ENCODE measurements around the gene CDK17. TPM values are rescaled to one million over a fixed set of nuclear protein-coding genes. Genes with fewer than 3 reads are reported as not detected.
"Not testable (repeated sequence)": the region's sequence is repeated elsewhere in the genome, so short reads cannot be mapped to it uniquely, and the experiment has no call there.

The CDK17 gene
- polyA plus RNA-seq, 3 donors from 2014 or later, result 27.2 to 64.0 (median 52.7) TPM

- Mint-ChIP-seq H3K27ac (peak overlapping the region in 1 of 6 donors; percentile 53), H3K9me3 (no peaks in the 10 kb centered on the region)
Observed at GRCh38 chr12:96409731-96410130, 9.5 kb upstream of the CDK17 start.

GRCh38 chr12:96408993-96409392 is 8.8 kb upstream of the CDK17 start:
- no peak overlapping the region for H3K4me3 Mint-ChIP-seq

More at GRCh38 chr12:96409731-96410130, 9.5 kb upstream of the CDK17 start:
- peaks cover 0 to 7% (median 0%) of the 10 kb centered on the region in 3 donors for H3K27me3 Mint-ChIP-seq (ENCODE audit: low read depth in 3 of 3)
- H3K4me1 Mint-ChIP-seq, result no peaks in the 10 kb centered on the region
- DNase-seq, result no peak
- H3K36me3 Mint-ChIP-seq, result peaks cover 0 to 3% (median 0%) of the 10 kb centered on the region in 3 donors
- no peak overlapping the region for H3K4me3 Mint-ChIP-seq

GRCh38 chr12:96407429-96408097 is 7.3 kb upstream of the CDK17 start:
- H3K4me3 Mint-ChIP-seq; H3K36me3 Mint-ChIP-seq; DNase-seq; H3K27me3 Mint-ChIP-seq (ENCODE audit: low read depth in 3 of 3); H3K4me1 Mint-ChIP-seq; H3K9me3 Mint-ChIP-seq; H3K27ac Mint-ChIP-seq: not testable (repeated sequence)

More at GRCh38 chr12:96408993-96409392, 8.8 kb upstream of the CDK17 start:
- H3K9me3 Mint-ChIP-seq, result no peaks in the 10 kb centered on the region
- no peak for DNase-seq
- peaks cover 0 to 7% (median 0%) of the 10 kb centered on the region in 3 donors for H3K27me3 Mint-ChIP-seq (ENCODE audit: low read depth in 3 of 3)
- peak overlapping the region in 1 of 6 donors; percentile 45 for H3K27ac Mint-ChIP-seq
- no peaks in the 10 kb centered on the region for H3K4me1 Mint-ChIP-seq
- H3K36me3 Mint-ChIP-seq, result peaks cover 0 to 3% (median 0%) of the 10 kb centered on the region in 3 donors

- Mint-ChIP-seq H3K4me1 (peaks cover 13 to 14% of the 10 kb centered on the region in 2 donors), H3K27ac (peak overlapping the region in 2 of 6 donors; percentile 8 to 32), H3K27me3 (ENCODE audit: low read depth in 3 of 3) (peaks cover 13 to 16% (median 15%) of the 10 kb centered on the region in 3 donors), H3K9me3 (no peaks in the 10 kb centered on the region), H3K4me3 (no peak overlapping the region), H3K36me3 (peaks cover 0 to 3% (median 0%) of the 10 kb centered on the region in 3 donors)
- DNase-seq, result no peak
Observed at GRCh38 chr12:96404696-96405095, 4.5 kb upstream of the CDK17 start.

GRCh38 chr12:96403870-96404269 is 3.6 kb upstream of the CDK17 start:
- Mint-ChIP-seq H3K4me1 (peaks cover 15 to 16% of the 10 kb centered on the region in 2 donors), H3K36me3 (peaks cover 0 to 3% (median 0%) of the 10 kb centered on the region in 3 donors), H3K27ac (no peak overlapping the region), H3K27me3 (ENCODE audit: low read depth in 3 of 3) (peaks cover 21 to 25% (median 23%) of the 10 kb centered on the region in 3 donors), H3K4me3 (no peak overlapping the region), H3K9me3 (no peaks in the 10 kb centered on the region)
- no peak for DNase-seq

GRCh38 chr12:96402522-96402921 is 2.3 kb upstream of the CDK17 start:
- H3K9me3 Mint-ChIP-seq, H3K36me3 Mint-ChIP-seq, H3K4me3 Mint-ChIP-seq, DNase-seq: not testable (repeated sequence)
- Mint-ChIP-seq H3K27me3 (ENCODE audit: low read depth in 3 of 3) (peaks cover 26 to 34% (median 31%) of the 10 kb centered on the region in 3 donors), H3K4me1 (peaks cover 29 to 30% of the 10 kb centered on the region in 2 donors), H3K27ac (peak overlapping the region in 3 of 6 donors; percentile 35 to 55 (median 42))

- Mint-ChIP-seq H3K9me3 (peaks cover 0 to 1% (median 0%) of the 10 kb centered on the region in 6 donors), H3K4me3 (peak overlapping the region in 3 of 5 donors; percentile 92 to 96 (median 95)), H3K4me1 (peaks cover 33 to 35% of the 10 kb centered on the region in 2 donors), H3K36me3 (no peaks in the 10 kb centered on the region), H3K27me3 (ENCODE audit: low read depth in 3 of 3) (peaks cover 26 to 34% (median 31%) of the 10 kb centered on the region in 3 donors), H3K27ac (peak overlapping the region; percentile 94 to 99 (median 98))
- no peak for DNase-seq
Observed at GRCh38 chr12:96402061-96402460, 1.8 kb upstream of the CDK17 start.

GRCh38 chr12:96401076-96401871 is 1.0 kb upstream of the CDK17 start:
- Mint-ChIP-seq H3K27me3 (ENCODE audit: low read depth in 3 of 3) (peaks cover 26 to 34% (median 31%) of the 10 kb centered on the region in 3 donors), H3K36me3 (no peaks in the 10 kb centered on the region), H3K4me3 (peak overlapping the region; percentile 92 to 98 (median 95)), H3K9me3 (peaks cover 0 to 1% (median 0%) of the 10 kb centered on the region in 6 donors), H3K4me1 (peaks cover 41 to 42% of the 10 kb centered on the region in 2 donors), H3K27ac (peak overlapping the region; percentile 94 to 99 (median 98))
- peak; percentile 81 to 82 (median 81) for DNase-seq

GRCh38 chr12:96400631-96401075 is 414 bp upstream of the CDK17 start:
- Mint-ChIP-seq H3K27me3 (ENCODE audit: low read depth in 3 of 3) (peaks cover 26 to 34% (median 31%) of the 10 kb centered on the region in 3 donors), H3K9me3 (peaks cover 0 to 1% (median 0%) of the 10 kb centered on the region in 6 donors), H3K4me1 (peaks cover 47 to 49% of the 10 kb centered on the region in 2 donors), H3K4me3 (peak overlapping the region; percentile 92 to 98 (median 95)), H3K27ac (peak overlapping the region; percentile 94 to 99 (median 98)), H3K36me3 (no peaks in the 10 kb centered on the region)
- no peak for DNase-seq

- Mint-ChIP-seq H3K36me3 (no peaks in the 10 kb centered on the region), H3K27me3 (ENCODE audit: low read depth in 3 of 3) (peaks cover 26 to 34% (median 31%) of the 10 kb centered on the region in 3 donors), H3K27ac (peak overlapping the region; percentile 95 to 99 (median 97)), H3K4me3 (peak overlapping the region; percentile 92 to 97 (median 97)), H3K9me3 (peaks cover 0 to 1% (median 0%) of the 10 kb centered on the region in 6 donors), H3K4me1 (peaks cover 56 to 58% of the 10 kb centered on the region in 2 donors)
- DNase-seq, result peak; percentile 89 to 92 (median 89)
Observed at GRCh38 chr12:96399120-96399918, 920 bp downstream of the CDK17 start.

GRCh38 chr12:96398424-96399119 is 1.7 kb downstream of the CDK17 start:
- Mint-ChIP-seq H3K27me3 (ENCODE audit: low read depth in 3 of 3) (peaks cover 26 to 36% (median 31%) of the 10 kb centered on the region in 3 donors), H3K4me1 (peaks cover 58 to 60% of the 10 kb centered on the region in 2 donors), H3K27ac (peak overlapping the region; percentile 95 to 99 (median 97)), H3K9me3 (peaks cover 0 to 1% (median 0%) of the 10 kb centered on the region in 6 donors), H3K4me3 (peak overlapping the region; percentile 92 to 97 (median 97)), H3K36me3 (no peaks in the 10 kb centered on the region)
- peak in 1 of 3 donors; percentile 20 for DNase-seq

GRCh38 chr12:96397756-96398423 is 2.3 kb downstream of the CDK17 start:
- no peaks in the 10 kb centered on the region for H3K36me3 Mint-ChIP-seq
- H3K9me3 Mint-ChIP-seq, result peaks cover 0 to 1% (median 0%) of the 10 kb centered on the region in 6 donors
- peaks cover 62 to 65% of the 10 kb centered on the region in 2 donors for H3K4me1 Mint-ChIP-seq
- H3K4me3 Mint-ChIP-seq, result peak overlapping the region; percentile 92 to 97 (median 97)
- H3K27ac Mint-ChIP-seq, result peak overlapping the region; percentile 95 to 99 (median 97)
- peaks cover 26 to 36% (median 31%) of the 10 kb centered on the region in 3 donors for H3K27me3 Mint-ChIP-seq (ENCODE audit: low read depth in 3 of 3)
- DNase-seq, result no peak

Data from immature natural killer cell (primary cell).